GM21515 (cell line): ENCODE data around the gene CPN2.

Source experiments
- ATAC-seq: cut with Tn5 transposase; IDR thresholded peaks from one replicate; pipeline ENCODE4 v1.9.1; 2021; ENCODE audit not compliant: unreplicated experiment

Gene CPN2

DNA sequence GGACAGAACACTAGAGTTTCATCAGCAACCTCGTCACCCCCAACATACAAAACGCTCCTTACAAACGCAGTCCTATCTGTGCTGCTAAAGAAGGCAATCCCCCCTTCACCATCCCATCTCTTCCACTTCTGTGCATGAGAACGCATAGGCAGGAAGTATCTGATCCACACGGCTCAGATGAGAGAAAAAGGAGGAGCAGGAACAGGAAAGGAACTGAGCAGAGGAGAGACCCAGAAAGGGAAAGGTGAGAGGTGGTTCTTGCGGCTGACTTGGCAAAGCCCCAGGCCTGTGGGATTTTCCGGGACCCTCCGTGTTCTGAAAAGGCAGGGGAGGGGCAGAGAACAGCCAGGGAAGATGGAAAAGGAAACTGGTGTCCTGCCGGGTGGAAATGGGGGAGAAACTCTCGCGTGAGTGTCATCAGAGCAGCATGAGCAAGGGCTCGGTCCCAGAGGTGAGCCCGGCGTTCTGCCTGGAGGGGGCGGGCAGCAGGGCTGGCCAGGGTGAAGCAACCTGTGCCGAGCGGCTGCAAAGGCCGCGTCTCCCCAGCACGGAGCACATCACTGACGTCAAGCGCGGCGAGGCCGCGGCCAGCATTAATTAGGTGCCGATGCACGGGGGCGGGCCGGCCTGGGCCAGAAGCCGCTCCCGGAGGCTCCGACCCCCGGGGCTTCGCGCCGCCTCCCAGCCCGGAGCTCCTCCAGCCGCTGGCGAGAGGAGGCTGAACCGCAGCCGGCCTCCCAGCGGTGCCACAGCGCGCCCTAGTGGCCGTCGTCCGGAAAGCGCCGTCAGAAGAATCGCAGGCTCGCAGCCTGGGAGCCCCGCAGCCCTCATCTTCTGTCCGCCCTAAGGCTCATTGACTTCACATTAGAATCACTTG lies 35.8 kb downstream of the CPN2 start:
- ATAC-seq: peak; percentile 79

DNA sequence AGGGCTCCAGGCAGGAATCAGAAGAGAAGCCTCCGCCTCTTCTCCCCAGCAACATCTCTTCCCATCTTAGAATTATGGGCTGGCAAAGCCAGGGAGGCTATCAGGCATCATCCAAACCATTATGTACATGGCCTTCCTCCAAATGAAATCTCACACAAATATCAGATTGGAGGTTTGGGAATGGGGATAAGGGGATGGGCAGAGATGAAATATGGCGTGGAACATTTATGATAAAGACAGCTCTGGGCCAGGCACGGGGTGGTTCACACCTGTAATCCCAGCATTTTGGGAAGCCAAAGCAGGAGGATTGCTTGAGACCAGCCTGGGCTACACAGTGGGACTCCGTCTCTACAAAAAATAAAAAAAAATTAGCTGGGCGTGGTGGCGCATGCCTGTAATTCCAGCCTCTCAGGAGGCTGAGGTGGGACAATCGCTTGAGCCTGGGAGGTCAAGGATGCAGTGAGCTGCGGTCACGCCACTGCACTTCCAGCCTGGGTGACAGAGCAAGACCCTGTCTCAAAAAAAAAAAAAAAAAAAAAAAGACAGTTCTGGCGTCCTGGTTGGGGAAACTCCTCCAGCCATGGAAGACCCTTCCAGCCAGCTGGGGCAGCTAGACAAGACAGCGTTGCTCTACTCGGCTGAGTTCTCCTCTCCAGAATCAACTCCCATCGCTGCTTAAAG lies 36.6 kb downstream of the CPN2 start:
- ATAC-seq: no peak

DNA sequence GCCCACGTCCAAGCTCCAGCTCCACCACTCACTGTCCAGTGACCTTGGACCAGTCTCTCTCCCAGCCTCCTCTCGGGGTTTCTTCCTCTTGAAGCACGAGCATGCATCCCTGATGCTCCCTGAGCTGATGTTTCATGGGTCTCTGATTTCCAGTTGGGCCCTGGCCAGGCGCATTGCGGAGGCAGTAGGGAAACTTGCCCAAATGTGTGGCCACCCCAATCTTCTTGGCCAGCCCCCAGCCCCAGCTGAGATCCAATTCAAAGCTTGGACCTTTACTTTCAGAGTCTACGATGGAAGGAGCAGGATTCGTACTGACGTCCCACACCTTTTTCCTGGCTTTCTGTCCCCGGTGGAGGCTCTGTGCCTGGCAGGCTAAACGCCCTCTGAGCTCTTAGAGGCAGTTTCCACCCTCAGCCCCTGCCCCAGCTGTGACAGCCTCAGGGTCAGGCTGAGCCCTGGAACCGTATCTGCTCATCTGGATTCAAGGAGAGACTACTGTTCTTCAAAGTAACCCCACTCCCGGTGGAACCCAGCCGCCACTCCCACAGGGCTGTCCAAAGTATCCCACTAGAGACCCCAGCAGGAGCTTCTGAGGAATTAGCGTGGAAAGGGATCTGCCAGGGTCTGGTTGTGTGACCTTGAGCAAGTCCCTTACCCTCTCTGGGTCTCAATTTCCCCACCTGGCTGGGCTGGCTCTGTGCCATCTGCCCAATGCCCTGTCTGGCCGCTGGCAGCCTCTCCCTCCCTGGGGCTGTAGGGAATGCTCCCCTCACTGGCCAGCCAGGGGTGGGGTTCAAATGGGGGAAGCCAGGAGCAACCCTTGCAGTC lies 37.4 kb downstream of the CPN2 start:
- no peak for ATAC-seq

DNA sequence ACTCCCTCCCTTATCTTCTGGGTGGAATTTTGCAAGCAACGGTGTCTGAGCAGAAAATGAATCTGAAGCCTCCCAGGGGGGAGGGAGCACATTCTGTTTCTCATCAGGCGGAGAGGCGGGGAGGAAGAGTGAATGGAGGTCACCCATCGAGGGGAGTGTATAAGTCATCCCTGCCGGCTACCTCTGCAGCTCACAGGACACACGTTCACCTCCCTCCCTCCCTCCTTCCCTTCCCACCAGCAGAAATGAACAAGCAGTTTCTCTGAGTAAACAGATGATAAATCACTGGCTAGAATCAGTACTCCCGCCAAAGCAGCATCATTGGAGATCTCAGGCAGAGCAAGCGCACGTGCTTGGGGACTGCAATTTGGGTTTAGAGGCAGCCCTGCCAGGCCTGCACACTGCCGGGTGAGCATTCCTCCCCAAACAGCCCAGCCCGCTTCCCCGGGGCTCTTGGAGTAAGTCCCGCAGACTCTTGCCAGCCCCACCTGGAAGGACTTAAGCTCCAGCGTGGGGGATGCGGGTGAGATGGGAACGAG lies 38.3 kb downstream of the CPN2 start:
- no peak for ATAC-seq

DNA sequence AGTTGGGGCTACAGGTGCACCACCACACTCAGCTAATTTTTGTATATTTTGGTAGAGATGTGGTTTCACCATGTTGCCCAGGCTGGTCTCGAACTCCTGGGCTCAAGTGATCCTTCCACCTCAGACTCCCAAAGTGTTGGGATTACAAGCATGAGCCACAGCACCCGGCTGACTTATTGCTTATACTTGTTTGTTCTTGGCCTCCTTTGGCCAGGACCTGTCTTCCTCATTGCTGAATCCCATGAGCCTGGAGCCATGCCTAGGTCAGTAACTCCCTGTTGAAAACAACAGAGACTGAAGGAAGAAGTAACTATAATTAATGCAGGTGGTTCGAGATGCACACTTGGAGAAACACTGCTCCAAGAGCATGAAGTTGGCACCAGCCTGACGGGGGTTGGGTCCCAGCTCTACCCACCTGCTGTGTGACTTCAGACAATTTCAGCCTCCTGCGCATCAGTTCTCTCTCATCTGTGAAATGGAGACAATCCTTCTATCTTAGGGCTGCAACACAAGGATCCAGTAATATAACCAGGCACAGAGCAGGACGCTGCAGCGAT lies 38.9 kb downstream of the CPN2 start:
- no peak for ATAC-seq

DNA sequence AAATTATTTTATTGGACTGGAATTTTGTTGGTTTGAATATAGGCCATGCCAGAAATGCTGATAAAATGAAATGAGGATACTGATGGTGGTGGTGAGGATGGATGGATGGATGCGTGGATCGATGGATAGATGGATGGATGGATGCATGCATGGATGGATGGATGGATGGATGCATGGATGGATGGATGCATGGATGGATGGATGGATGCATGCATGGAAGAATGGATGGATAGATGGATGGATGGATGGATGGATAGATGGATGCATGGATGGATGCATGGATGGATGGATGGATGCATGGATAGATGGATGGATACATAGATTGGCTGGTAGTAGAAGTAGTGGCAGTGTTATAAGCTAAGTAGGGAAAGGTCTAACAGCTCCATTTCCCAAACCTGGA lies 40.1 kb downstream of the CPN2 start:
- no peak for ATAC-seq

DNA sequence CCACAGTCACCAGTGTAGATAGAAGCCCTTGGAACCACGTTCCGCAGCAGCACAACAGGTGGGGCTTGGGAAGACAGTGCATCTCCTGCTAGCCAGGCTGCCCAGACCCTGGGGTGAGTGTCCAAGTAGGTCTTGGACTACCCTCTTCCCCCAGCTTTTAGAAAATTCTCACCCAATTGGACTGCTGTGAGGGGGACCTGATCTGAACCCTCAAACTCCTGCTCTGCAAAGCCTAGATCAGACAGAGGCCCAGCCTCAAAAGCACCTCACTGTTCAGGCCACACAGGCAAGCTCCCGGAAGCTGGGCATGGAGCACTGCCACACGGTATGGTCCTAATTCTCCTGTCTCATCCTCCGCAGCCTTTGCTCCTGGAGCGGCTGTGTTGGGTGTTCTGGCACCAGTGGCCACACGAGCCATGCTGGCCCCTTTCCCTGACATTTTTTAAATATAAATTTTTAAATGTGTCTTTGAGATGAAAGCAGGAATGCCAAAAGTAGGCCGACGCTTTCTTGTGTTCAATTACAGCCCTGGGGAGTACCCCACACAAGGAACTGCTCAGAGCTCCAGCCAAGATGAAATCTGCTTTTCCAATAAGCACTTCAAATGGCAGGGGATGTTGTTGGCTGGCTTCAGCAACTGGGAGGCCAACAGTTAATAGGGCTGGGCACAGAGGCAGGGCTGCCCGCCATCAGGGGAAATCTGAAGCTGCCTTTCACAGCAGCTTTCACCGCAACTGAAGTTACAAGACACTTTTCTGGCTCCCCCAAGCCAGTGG lies 40.9 kb downstream of the CPN2 start:
- no peak for ATAC-seq

DNA sequence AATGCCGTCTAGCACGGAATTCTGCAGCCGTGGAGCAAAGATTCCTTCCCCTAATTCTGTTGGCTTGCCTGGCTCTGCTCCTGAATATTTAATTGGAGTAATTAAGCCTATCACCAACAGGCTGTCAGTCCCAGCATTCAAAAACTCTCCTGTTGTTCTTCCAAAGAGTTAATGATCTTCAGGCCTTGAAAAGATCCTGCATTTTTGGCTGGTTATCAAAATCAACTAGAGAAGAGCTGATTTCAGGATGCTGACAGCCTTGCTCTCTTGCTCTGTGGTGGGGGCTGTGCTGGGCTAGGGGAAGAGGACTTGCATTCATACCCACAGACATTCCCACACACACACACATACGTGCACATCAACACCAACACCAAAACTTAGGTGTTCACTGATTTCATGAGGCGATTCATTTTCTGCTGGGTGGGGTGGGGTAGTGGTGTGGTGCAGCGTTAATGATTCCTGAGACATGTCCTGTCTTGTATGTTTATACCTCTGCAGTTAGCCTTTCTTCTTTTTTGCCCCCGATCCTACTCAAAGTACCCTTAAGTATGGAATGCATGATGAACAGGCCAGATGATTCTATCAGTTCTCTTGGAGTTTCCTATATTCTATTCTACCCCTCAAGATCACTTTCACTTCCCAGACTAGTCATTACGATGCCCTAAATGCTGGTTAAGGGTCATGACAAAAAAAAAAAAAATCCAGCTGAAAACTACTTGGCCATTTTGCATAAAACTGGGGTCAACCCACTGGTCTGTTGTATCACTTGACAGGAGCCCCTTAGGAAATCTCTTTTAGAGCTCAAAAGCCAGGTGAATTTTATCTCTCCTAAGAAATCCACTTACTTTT lies 42.3 kb downstream of the CPN2 start:
- no peak for ATAC-seq

DNA sequence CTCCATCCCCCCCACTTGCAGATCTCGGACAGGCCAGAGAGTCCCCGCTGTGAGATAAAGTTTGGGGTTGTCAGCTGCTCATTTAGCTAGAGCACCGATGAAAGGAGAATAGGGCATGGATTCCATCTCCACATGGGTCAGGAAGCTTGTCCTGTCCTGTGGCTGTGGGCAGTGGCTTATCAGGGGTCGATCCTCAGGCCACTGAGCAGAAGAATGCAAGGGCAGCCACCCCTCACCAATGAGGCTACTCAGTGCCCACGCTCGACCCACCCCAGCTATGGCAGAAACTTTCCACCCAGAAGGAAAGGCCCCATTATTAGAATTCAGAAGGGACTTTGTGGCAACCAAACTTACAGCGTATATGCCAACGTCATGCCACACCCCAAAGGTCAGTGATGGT lies 43.3 kb downstream of the CPN2 start:
- ATAC-seq: no peak

DNA sequence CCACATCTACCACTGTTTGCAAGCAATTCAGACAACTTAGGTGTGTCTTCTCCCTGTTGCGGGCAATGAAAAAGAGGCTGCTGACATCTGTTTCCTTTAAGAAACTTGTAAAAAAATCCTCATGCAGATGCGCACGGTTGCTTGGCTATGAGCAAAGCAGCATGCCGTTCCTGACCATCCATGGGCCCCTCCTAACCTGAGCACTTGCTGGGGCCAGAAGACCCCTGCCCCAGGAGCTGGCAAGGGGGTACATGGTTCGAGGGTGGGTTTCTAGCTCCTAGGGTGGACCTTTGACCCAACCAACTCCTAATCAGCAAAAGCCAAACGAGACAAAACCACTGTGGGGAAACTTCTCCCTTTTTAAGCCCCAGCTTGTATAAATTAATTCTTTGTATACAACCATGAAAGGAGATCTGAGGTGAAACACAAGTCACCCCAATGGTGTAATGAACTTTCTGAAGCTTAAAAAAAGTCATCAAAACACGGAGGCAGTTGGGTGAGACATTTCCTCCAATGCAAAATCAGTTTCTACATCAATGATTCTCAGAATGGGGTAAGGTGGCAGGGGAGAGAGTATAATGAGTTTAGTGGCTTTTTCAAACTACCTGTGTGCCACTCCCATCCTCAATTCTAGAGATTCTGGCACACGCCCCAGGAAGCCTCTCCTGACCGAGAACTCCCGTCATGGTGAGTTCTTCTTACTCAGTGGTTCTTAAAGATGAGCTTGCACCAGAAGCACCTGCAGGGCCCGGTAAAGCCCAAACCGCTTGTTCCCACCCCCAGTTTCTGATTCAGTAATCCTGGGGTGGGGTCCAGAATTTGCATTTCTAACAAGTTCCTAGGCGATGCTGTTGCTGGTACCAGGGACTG lies 44.1 kb downstream of the CPN2 start:
- ATAC-seq: peak; percentile 45

DNA sequence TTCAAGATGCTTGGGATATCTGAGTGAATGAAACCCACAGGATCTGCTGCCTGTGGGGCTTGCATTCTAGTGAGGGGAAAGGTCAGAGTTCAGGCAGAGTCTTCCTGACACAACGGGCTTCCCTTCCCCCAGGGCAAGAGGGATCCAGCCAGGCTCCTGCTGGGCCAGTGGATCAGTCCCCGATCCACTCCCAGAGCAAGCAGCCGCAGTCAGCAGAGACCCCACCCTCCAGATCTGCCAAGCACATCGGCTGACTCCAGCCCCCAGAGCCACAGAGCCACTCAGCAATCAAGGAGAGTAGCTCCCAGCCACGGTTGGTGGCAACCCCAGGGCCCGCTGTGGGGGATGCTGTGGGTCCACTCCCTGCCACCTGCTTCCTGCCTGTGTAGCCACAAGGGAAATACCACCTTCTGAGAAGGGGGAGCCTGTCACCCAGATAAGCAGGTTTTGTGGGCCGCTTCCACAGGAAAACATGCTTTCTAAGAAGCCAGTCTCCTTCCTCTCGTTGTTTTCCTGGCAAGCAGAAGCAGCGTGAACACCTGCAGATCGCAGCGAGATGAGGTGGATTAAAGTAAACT lies 44.9 kb downstream of the CPN2 start:
- peak; percentile 29 for ATAC-seq

DNA sequence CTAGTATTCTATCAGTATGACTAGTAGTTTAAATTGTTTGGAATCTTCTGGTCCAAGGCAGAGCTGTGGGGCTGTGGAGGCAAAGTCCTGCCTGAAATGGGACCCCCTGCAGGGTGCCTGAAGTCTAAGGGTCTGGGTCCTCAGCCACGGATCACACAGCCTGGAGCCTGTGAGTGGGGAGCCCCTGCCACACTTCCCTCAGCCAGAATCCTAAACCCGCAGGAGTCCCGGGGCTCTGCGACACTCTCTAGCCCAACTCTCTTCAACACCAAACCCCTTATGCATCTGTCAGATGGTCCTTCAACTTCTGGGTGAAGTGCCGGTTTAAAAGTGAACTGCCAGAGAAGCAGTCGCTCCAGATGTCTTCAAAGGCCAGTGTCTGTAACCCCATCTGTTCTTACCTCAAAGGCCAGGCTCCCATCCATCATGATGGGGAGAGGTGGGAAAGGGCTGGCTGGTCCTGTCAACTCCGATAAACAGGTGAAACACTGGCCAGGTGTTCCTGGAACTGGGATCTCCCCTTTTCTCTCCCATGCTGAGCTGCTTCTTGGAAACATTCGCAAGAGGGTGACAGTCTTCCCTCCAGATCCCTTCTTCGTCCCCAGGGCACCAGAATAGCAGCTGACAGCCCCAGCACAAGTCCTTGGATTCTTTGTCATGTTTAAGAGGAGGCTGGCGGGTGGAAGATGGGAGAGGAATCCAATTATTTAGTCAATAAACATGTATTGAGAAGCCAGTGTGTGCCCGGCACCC lies 45.6 kb downstream of the CPN2 start:
- no peak for ATAC-seq

DNA sequence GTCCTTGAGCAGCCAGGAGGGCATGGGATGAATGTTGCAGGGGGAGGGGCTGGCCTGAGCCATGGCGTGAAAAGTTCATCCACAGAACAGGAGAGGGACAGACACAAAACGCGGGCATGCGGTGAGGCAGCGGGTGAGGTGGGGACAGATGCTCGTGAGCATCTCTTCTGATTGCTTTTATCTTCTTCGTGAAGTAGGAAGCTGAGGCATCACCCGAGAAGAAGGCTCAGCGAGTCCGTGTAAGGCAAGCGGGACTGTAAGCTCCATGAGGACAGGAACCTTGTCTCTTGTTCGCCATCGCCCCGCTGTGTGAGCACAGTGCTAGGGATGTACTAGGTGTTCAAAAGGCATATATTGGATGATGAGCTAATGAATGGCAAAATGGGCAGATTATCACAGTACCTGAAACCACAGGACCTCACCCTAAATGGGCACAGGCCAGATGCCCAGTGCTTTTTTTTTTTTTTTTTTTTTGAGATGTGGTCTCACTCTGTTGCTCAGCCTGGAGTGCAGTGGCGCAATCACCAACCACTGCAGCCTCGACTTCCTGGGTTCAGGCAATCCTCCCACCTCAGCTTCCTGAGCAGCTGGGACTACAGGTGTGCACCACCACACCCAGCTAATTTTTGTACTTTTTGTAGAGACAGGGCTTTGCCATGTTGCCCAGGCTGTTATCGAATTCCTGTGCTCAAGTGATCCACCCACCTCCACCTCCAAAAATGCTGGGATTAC lies 46.8 kb downstream of the CPN2 start:
- ATAC-seq: no peak

DNA sequence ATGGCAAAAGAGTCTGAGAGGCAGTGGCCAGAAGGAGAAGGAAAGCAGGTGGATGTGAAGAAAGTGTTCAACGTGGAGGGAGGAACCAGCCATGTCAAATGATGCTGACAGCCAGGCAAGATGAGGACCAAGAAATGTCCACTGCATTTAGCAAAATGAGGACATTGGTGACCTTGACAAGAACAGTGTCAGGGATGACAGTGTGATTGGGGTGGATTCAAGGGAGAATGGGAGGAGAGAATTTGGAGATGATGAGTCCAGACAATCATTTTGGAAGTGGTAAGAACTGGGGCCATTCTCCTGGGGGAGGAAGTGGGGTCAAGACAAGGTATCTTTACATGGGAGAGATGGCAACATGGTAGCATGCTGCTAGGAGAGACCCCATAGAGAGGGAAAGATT lies 47.4 kb downstream of the CPN2 start:
- no peak for ATAC-seq

DNA sequence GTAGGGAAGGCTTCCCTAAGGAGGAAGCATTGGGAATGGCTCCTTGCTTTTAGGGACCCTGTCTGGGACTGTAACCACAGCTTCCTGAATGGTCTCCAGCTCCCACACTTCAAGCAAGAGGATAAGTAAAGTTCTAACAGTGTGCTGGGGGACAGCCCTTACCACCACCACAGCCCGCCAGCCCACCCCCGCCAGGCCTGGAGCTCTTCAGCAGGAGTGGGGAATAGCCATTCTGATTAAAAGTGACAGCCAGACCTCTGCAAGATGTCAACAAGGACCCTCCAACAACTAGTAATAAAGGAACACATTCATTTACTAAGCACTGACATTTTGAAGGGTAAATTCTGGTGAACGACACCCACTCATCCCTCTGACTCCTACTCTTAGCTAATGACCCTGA lies 49.4 kb downstream of the CPN2 start:
- no peak for ATAC-seq

DNA sequence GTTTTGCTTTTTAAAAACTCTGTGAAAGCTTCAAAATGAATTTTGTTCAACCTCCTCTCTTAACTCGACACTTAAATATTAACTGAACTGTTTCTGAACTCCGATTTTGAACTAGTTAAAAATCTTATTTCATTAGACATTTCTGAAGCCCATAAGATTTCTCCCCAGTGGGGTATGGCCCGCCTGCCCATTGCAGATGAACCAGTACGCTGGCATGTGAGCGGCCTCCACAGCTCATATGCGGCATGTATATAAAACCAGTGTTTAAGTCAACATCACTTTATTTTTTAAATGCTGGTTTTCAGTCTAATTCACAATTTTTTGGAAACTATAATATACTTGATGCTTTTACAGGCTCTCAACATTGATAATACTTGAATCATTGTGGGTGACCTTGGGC lies 50.2 kb downstream of the CPN2 start:
- no peak for ATAC-seq

DNA sequence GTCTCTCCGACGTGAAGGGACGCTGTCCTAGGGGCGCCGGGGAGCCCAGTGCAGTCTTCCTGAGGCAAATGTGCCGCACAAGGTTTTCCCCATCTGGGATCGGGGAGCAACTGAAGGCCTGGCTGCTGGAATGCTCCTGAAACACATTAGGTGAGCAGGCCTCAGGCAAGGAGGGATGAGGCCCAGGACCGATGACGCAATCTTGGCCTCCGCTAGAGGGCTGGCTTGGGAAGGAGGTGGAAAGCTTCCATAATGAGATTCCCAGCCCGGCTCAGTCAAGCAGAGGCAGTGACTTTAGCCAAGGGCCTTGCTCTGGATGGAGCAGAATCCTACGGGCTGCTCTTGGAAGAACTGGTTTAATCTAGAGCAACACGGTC lies 50.8 kb downstream of the CPN2 start:
- no peak for ATAC-seq
